HepG2 (cell line): ENCODE results near the gene PXT1. TPM values are rescaled to one million over a fixed set of nuclear protein-coding genes. Genes with fewer than 3 reads are reported as not detected.

Experiments used
- ATAC-seq: fragments of 200-7000 bp; cut with Tn5 transposase; 3 replicates; pipeline ENCODE4 v1.9.1; 2020; ENCODE audit warnings: mild to moderate bottlenecking, moderate library complexity
- BruUV-seq: library from RNA; stranded (reverse); fragments of 400-500 nt; replicated peaks from 2 replicates; lab custom pipeline; 2021; lab: Mats Ljungman, UMichigan
- CTCF ChIA-PET: fragments of 300-600 bp; formaldehyde crosslinking; extraction: SDS; loops from one replicate; lab custom pipeline; 2021; ENCODE audit warnings: low total read pairs, inconsistent platforms, low intra/inter-chr PET ratio; lab: Yijun Ruan, JAX
- POLR2A ChIA-PET: fragments of 350-600 bp; sonication (Branson Sonifier 250); formaldehyde crosslinking; loops from one replicate; lab custom pipeline; 2020; ENCODE audit warnings: antibody characterized with exemption, inconsistent platforms; lab: Yijun Ruan, JAX
- DNase-seq: peaks from one replicate; pipeline ENCODE4 v3.0.0-alpha.2; 2015; ENCODE audit warnings: low spot score
- FAIRE-seq: peaks from 3 replicates; lab custom pipeline; 2011; peaks lifted over from hg19 to GRCh38; lab: Jason Lieb, UNC
- H2AFZ ChIP-seq: one replicate; pipeline ENCODE4 v1.6.1; 2011; ENCODE audit warnings: low read length, inconsistent platforms
- H3K27ac ChIP-seq: fragments of 300-600 bp; 3 replicates; pipeline ENCODE4 v1.8.0; 2011; ENCODE audit warnings: mixed run types, mild to moderate bottlenecking, mixed read lengths, low read length, inconsistent platforms; ENCODE audit not compliant: insufficient read depth; ENCODE audit errors: extremely low read length
- H3K27me3 ChIP-seq, 2 experiments: fragments of 200-600 bp in 1 of 2; 2 replicates in 1 of 2; 3 replicates in 1 of 2; pipeline versions ENCODE4 v1.6.0 to v1.8.0; 2011; ENCODE audit warnings: low read length in 2 of 2, mild to moderate bottlenecking in 2 of 2, moderate library complexity in 2 of 2, inconsistent platforms in 1 of 2; ENCODE audit not compliant: insufficient read depth in 2 of 2, control insufficient read depth in 1 of 2
- H3K36me3 ChIP-seq, 2 experiments: fragments of 200-600 bp in 1 of 2; replicated peaks in 1 of 2; 2 replicates in 1 of 2; 3 replicates in 1 of 2; pipeline versions ENCODE4 v1.5.1 to v1.8.0; 2011; ENCODE audit warnings: low read length in 2 of 2, inconsistent platforms in 1 of 2; ENCODE audit not compliant: insufficient read depth in 2 of 2, control insufficient read depth in 1 of 2
- H3K4me1 ChIP-seq: 2 replicates; pipeline ENCODE4 v1.5.1; 2012; ENCODE audit warnings: low read length, inconsistent platforms; ENCODE audit not compliant: insufficient read depth
- H3K4me2 ChIP-seq: 2 replicates; pipeline ENCODE4 v1.6.0; 2011; ENCODE audit warnings: low read depth, low read length, inconsistent platforms
- H3K4me3 ChIP-seq, 3 experiments: fragments of 200-600 bp in 1 of 3; sonication (generic), shearing (Covaris generic) in 1 of 3; replicated peaks in 1 of 3; 2 replicates each; pipeline ENCODE4 v1.5.1; 2011 to 2016; ENCODE audit warnings: low read length in 3 of 3, inconsistent platforms in 2 of 3, low read depth in 2 of 3, mild to moderate bottlenecking in 2 of 3, control low read depth in 1 of 3, mixed read lengths in 1 of 3; ENCODE audit not compliant: insufficient read depth in 1 of 3
- H3K79me2 ChIP-seq: one replicate; pipeline ENCODE4 v1.6.1; 2011; ENCODE audit warnings: low read length, inconsistent platforms; ENCODE audit not compliant: insufficient read depth
- H3K9ac ChIP-seq: 2 replicates; pipeline ENCODE4 v1.6.0; 2011; ENCODE audit warnings: mild to moderate bottlenecking, low read depth, low read length, inconsistent platforms; ENCODE audit not compliant: insufficient read depth
- H3K9me3 ChIP-seq: 2 replicates; pipeline ENCODE4 v1.5.1; 2012; ENCODE audit warnings: mild to moderate bottlenecking, low read length
- H4K20me1 ChIP-seq: 2 replicates; pipeline ENCODE4 v1.6.0; 2011; ENCODE audit warnings: inconsistent platforms, mild to moderate bottlenecking, low read length, moderate library complexity; ENCODE audit not compliant: insufficient read depth
- CEBPB ChIP-seq: IDR thresholded peaks from 2 replicates; pipeline ENCODE4 v1.6.1; 2011; ENCODE audit warnings: low read depth, low read length, improper control_type of control experiment, borderline replicate concordance
- HES4 ChIP-seq: sonication (generic); formaldehyde crosslinking; IDR thresholded peaks from 2 replicates; pipeline ENCODE4 v1.9.0; 2021; ENCODE audit warnings: mild to moderate bottlenecking, missing genetic modification reagents, borderline replicate concordance
- LCORL ChIP-seq, 2 experiments: fragments of 450-650 bp in 1 of 2; sonication (generic) in 1 of 2; formaldehyde crosslinking in 1 of 2; IDR thresholded peaks; 2 replicates each; pipeline versions ENCODE4 v1.5.0 to v1.6.1; 2017 to 2020; ENCODE audit warnings: antibody characterized with exemption in 1 of 2, missing genetic modification reagents in 1 of 2
- MAFK ChIP-seq, 2 experiments: IDR thresholded peaks in 1 of 2; conservative IDR thresholded peaks in 1 of 2; 2 replicates each; pipeline ENCODE4 v1.6.1; 2011; ENCODE audit warnings: improper control_type of control experiment in 2 of 2, low read length in 2 of 2
- WGBS: methylation state at CpG from one replicate; pipeline ENCODE4 v1.1.6; 2017; ENCODE audit warnings: low lambda C conversion rate; 5-methylcytosine and 5-hydroxymethylcytosine counted together
- in situ Hi-C: cut with HindIII; loops from 2 replicates; pipeline ENCODE4 v1.10.0; 2017; ENCODE audit warnings: low pct_unique_long_range_greater_than_20kb; ENCODE audit not compliant: extremely low pct_ligation_motif_present
- intact Hi-C: fragments of 100-400 bp; cut with micrococcal nuclease; formaldehyde crosslinking; loops from one replicate; pipeline ENCODE4 v1.10.0; 2022; ENCODE audit not compliant: unreplicated experiment
- polyA plus RNA-seq, 8 experiments: library from polyadenylated mRNA; depleted of rRNA in 3 of 8; stranded (reverse) in 7 of 8; unstranded in 1 of 8; fragments of >200 nt; fragmentation: Illumina TruSeq in 4 of 8; extraction: Trizol in 4 of 8; gene quantifications; 2 replicates each; pipeline versions ENCODE4 v1.2.1 to v1.2.3, GENCODE V29; 2011 to 2016; ENCODE audit warnings: low read depth in 4 of 8, missing spikeins in 1 of 8, mixed read lengths in 1 of 8; ENCODE audit not compliant: insufficient read depth in 1 of 8
- total RNA-seq, 5 experiments: library from RNA; depleted of rRNA; stranded (reverse); fragments of >200 nt; fragmentation: Illumina TruSeq; extraction: Trizol; gene quantifications; 2 replicates each; pipeline ENCODE4 v1.2.3, GENCODE V29; 2016; ENCODE audit warnings: low read depth in 1 of 5
- TF ChIP-seq, protein P1 (sequence below): sonication (generic); formaldehyde crosslinking; IDR thresholded peaks from 2 replicates; pipeline ENCODE4 v1.8.0; 2022; ENCODE audit warnings: missing genetic modification reagents, mild to moderate bottlenecking, borderline replicate concordance

Gene PXT1
- total and polyA plus RNA-seq, 2 of the 13 experiments (the other 11 are each of a cell fraction or from before 2014, with no cell fraction given), result 0.04 TPM; not detected in 1

DNA sequence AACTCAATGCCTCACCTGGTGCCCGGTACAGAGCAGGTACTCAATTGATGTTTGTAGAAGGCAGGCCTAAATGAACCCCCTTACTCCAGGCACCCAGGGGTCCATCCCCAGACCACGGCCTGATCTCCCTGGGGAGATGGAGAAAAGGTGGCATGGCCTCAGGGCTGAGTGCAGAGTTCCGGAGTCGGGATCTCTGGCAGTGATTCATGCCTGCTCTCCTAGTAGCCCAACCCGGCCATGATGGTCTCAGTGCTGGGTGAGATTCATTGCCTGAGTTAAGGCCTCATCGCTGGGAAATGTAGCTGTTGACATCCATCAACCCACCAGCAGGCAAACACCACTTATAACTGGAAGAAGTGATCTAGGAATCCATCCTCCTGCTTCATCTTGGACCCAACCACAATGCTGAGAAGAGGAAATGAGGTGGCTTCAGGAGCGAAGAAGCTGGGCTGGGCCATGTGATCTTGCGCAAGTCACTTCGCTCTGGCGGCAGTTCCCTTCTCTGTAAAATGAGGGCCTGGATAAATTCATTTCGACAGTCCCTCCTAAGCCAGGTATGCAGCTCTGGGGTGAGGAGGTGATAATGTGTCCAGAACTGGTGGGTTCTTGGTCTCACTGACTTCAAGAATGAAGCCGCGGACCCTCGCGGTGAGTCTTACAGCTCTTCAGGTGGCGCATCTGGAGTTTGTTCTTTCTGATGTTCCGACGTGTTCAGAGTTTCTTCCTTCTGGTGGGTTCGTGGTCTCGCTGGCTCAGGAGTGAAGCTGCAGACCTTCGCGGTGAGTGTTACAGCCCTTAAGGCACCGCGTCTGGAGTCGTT lies 79.9 kb downstream of the PXT1 start:
- H3K27me3 ChIP-seq, result peaks cover 2 to 6% of the 10 kb centered on the region in 2 experiments; a peak in 2 of 5 replicates
- BruUV-seq, result TSS peak; percentile 92
- POLR2A ChIA-PET, result no interaction called here
- peaks cover 23% of the 10 kb centered on the region for H3K4me1 ChIP-seq
- H2AFZ ChIP-seq, result no peak overlapping the region
- CTCF ChIA-PET, result no interaction called here
- H3K9me3 ChIP-seq, result no peaks in the 10 kb centered on the region
- H4K20me1 ChIP-seq, result no peaks in the 10 kb centered on the region
- intact Hi-C loops (no loop called here), in situ Hi-C loops (loop anchor here (5.0 kb wide), 2 partner anchors 60 to 235 kb away; no protein-coding TSS in a partner anchor)
- no peaks in the 10 kb centered on the region for H3K79me2 ChIP-seq
- TF ChIP-seq, protein P1, sequence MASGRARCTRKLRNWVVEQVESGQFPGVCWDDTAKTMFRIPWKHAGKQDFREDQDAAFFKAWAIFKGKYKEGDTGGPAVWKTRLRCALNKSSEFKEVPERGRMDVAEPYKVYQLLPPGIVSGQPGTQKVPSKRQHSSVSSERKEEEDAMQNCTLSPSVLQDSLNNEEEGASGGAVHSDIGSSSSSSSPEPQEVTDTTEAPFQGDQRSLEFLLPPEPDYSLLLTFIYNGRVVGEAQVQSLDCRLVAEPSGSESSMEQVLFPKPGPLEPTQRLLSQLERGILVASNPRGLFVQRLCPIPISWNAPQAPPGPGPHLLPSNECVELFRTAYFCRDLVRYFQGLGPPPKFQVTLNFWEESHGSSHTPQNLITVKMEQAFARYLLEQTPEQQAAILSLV, result no peak
- TF ChIP-seq CEBPB (peak; percentile 76), MAFK (conservative IDR thresholded peaks at IDR 0.05 in 1 of 2, IDR thresholded peaks at IDR 0.05 in 1 of 2; ENCODE audit: low read length in 2 of 2) (no peak), HES4 (CRISPR knock-in tag) (no peak), LCORL (IDR thresholded peaks at IDR 0.05) (no peak), LCORL (CRISPR knock-in tag; IDR thresholded peaks at IDR 0.05) (no peak)
- 76% methylated on average over 25 of the region's 25 CpGs for WGBS
- ATAC-seq, result no peak
- no peak overlapping the region for H3K4me2 ChIP-seq
- H3K4me3 ChIP-seq, result no peak overlapping the region
- no peak overlapping the region for H3K9ac ChIP-seq
- no peak overlapping the region for H3K27ac ChIP-seq
- no peak for DNase-seq
- FAIRE-seq, result no peak
- no peaks in the 10 kb centered on the region for H3K36me3 ChIP-seq
